Measurements from ENCODE around the gene DAZ2. TPM values are rescaled to one million over a fixed set of nuclear protein-coding genes. Genes with fewer than 3 reads are reported as not detected.
"Not testable (repeated sequence)": the region's sequence is repeated elsewhere in the genome, so short reads cannot be mapped to it uniquely, and the experiment has no call there.

DAZ2 gene
- not detected in 2 replicates for total RNA-seq (ENCODE audit: low replicate concordance)

- not testable (repeated sequence) for H3K27me3 Mint-ChIP-seq (ENCODE audit: insufficient read depth, low read depth); H3K4me2 ChIP-seq; H4K20me1 ChIP-seq (ENCODE audit: low read depth); H3K4me1 Mint-ChIP-seq; H3F3A ChIP-seq (ENCODE audit: low read depth); H2AFZ ChIP-seq (replicated peaks); H3K4me1 ChIP-seq; H3K27ac ChIP-seq; H3K36me3 ChIP-seq; H3K36me3 Mint-ChIP-seq; H3K27me3 ChIP-seq; H3K4me3 ChIP-seq; H3K79me2 ChIP-seq (ENCODE audit: low read depth); H3K27ac Mint-ChIP-seq; H3K9me3 ChIP-seq (ENCODE audit: low read depth); DNase-seq (ENCODE audit: low spot score); H3K4me3 Mint-ChIP-seq; H3K9me3 Mint-ChIP-seq; H3K9ac ChIP-seq
These were observed at the start of gene DAZ2 for GRCh38 chrY:23219233-23219632. Gene DAZ2, plus strand, starts transcription at chrY:23219533. Its CDS starts 208 bp downstream, at chrY:23219741.

- H3K4me1 Mint-ChIP-seq; H3K27ac ChIP-seq; H4K20me1 ChIP-seq (ENCODE audit: low read depth); H3K9ac ChIP-seq; H3K36me3 ChIP-seq; H3K4me2 ChIP-seq; H3K36me3 Mint-ChIP-seq; H3K79me2 ChIP-seq (ENCODE audit: low read depth); H3K9me3 ChIP-seq (ENCODE audit: low read depth); H3K4me3 ChIP-seq; H3K4me1 ChIP-seq; H3K4me3 Mint-ChIP-seq; DNase-seq (ENCODE audit: low spot score); H3K9me3 Mint-ChIP-seq; H2AFZ ChIP-seq (replicated peaks); H3K27ac Mint-ChIP-seq; H3F3A ChIP-seq (ENCODE audit: low read depth); H3K27me3 Mint-ChIP-seq (ENCODE audit: insufficient read depth, low read depth); H3K27me3 ChIP-seq: not testable (repeated sequence)
These were observed 20.4 kb upstream of the DAZ2 start, which contains the start of gene DAZ1 for GRCh38 chrY:23198908-23199307. Gene DAZ1, minus strand, starts transcription at chrY:23199008. Its CDS starts 208 bp downstream, at chrY:23198800.

- DNase-seq (ENCODE audit: low spot score); H4K20me1 ChIP-seq (ENCODE audit: low read depth); H3K79me2 ChIP-seq (ENCODE audit: low read depth); H2AFZ ChIP-seq (replicated peaks); H3K27ac ChIP-seq; H3K36me3 ChIP-seq; H3K4me1 ChIP-seq; H3K27me3 Mint-ChIP-seq (ENCODE audit: insufficient read depth, low read depth); H3K4me1 Mint-ChIP-seq; H3K9me3 Mint-ChIP-seq; H3K4me3 ChIP-seq; H3K36me3 Mint-ChIP-seq; H3K4me3 Mint-ChIP-seq; H3K9ac ChIP-seq; H3F3A ChIP-seq (ENCODE audit: low read depth); H3K4me2 ChIP-seq; H3K27me3 ChIP-seq; H3K27ac Mint-ChIP-seq; H3K9me3 ChIP-seq (ENCODE audit: low read depth): not testable (repeated sequence)
These were observed 11.9 kb upstream of the DAZ2 start for GRCh38 chrY:23207455-23207854.

- H3K79me2 ChIP-seq (ENCODE audit: low read depth); H3K4me3 Mint-ChIP-seq; H3K4me2 ChIP-seq; H3K27ac ChIP-seq; H3K9me3 ChIP-seq (ENCODE audit: low read depth); H3K9me3 Mint-ChIP-seq; H3K4me3 ChIP-seq; H3K36me3 Mint-ChIP-seq; H2AFZ ChIP-seq (replicated peaks); DNase-seq (ENCODE audit: low spot score); H3K9ac ChIP-seq; H3K4me1 ChIP-seq; H3K36me3 ChIP-seq; H3K27me3 Mint-ChIP-seq (ENCODE audit: insufficient read depth, low read depth); H3K27me3 ChIP-seq; H3K27ac Mint-ChIP-seq; H3F3A ChIP-seq (ENCODE audit: low read depth); H3K4me1 Mint-ChIP-seq; H4K20me1 ChIP-seq (ENCODE audit: low read depth): not testable (repeated sequence)
These were observed 9.4 kb upstream of the DAZ2 start for GRCh38 chrY:23209802-23210495.

GRCh38 chrY:23210681-23211080 lies 8.7 kb upstream of the DAZ2 start:
- H3K9me3 ChIP-seq (ENCODE audit: low read depth); H3K79me2 ChIP-seq (ENCODE audit: low read depth); H3K4me1 ChIP-seq; H3K4me2 ChIP-seq; H3K27me3 Mint-ChIP-seq (ENCODE audit: insufficient read depth, low read depth); H3K9me3 Mint-ChIP-seq; H3K4me3 ChIP-seq; H3K4me3 Mint-ChIP-seq; H3K27me3 ChIP-seq; H3F3A ChIP-seq (ENCODE audit: low read depth); H3K4me1 Mint-ChIP-seq; DNase-seq (ENCODE audit: low spot score); H4K20me1 ChIP-seq (ENCODE audit: low read depth); H3K27ac ChIP-seq; H2AFZ ChIP-seq (replicated peaks); H3K36me3 Mint-ChIP-seq; H3K36me3 ChIP-seq; H3K9ac ChIP-seq; H3K27ac Mint-ChIP-seq: not testable (repeated sequence)

Other genes with a start within 250 kb of the DAZ2 start
- gene BPY2, start 235.3 kb upstream of the DAZ2 start, total RNA-seq (ENCODE audit: low replicate concordance) = not detected in 2 replicates
- not detected in 2 replicates for gene DAZ1, start 20.5 kb upstream of the DAZ2 start, total RNA-seq (ENCODE audit: low replicate concordance)